ENCODE results near the gene CDR2L.

- TF ChIP-seq CTCF (IDR thresholded peaks at IDR 0.05) (no peak), POLR2A (IDR thresholded peaks at IDR 0.05) (no peak), POLR2AphosphoS5 (IDR thresholded peaks at IDR 0.05) (no peak), EP300 (IDR thresholded peaks at IDR 0.05) (no peak)
Observed at GRCh38 chr17:75024686-75025397, 37.4 kb downstream of the CDR2L start.
